HG03432 (cell line): ENCODE measurements around the gene DUSP5.
"Not testable (repeated sequence)": the region's sequence is repeated elsewhere in the genome, so short reads cannot be mapped to it uniquely, and the experiment has no call there.

Experiments used
- ATAC-seq: cut with Tn5 transposase; IDR thresholded peaks from one replicate; pipeline ENCODE4 v1.9.1; 2021; ENCODE audit warnings: mild to moderate bottlenecking, moderate library complexity; ENCODE audit not compliant: unreplicated experiment

The DUSP5 gene

DNA sequence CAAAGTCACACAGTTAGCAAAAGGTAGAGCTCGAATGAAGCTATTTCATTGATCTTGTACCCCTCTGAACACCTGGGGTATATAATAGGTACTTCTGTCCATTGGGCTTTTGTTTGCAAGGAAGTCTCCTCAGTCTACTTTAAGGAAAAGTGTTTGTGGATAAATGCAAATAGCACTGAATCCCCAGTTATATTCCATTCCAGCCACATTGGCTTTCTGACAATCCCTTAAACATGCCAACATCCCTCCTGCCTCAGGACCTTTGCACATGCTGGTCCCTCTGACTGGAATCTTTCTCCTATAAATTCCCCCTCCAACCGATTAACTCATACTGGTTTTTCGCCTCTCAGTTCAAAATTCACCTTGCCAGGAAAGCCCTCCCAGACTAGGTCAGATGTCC is 17.1 kb downstream of the DUSP5 start:
- no peak for ATAC-seq

DNA sequence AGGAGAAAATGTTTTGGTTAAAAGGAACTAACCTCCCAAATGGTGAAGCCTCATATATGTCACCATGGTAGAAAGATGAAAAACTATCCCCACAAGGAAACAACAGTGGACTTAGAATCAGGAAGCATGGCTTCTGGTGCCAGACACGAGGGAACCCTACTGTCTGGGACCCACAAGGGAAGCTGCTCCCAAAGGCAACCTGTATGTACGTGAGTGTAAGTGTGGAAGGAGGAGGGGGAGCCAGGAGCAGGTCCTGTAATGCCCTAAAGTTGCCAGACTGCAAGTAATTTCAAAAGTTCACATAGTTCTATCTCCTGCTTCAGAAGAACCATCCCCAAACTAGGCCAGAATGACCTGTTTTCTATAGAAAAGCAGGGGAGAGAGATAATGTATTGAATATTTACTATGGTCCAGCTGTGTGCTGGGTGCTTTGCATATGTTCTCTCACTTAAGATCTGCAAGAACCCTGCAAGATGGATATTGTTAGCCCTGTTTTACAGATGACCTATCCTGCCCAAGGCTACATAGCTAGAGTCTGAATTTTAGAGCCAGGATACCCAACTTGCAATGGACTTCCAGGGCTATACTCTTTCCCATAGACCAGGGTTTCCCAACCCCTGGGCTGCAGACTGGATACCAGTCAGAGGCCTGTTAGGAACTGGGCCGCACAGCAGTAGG is 19.2 kb downstream of the DUSP5 start:
- no peak for ATAC-seq

GRCh38 chr10:110522365-110522988 is 24.8 kb downstream of the DUSP5 start:
- ATAC-seq: no peak

GRCh38 chr10:110523736-110524135 is 26.0 kb downstream of the DUSP5 start:
- ATAC-seq: no peak

DNA sequence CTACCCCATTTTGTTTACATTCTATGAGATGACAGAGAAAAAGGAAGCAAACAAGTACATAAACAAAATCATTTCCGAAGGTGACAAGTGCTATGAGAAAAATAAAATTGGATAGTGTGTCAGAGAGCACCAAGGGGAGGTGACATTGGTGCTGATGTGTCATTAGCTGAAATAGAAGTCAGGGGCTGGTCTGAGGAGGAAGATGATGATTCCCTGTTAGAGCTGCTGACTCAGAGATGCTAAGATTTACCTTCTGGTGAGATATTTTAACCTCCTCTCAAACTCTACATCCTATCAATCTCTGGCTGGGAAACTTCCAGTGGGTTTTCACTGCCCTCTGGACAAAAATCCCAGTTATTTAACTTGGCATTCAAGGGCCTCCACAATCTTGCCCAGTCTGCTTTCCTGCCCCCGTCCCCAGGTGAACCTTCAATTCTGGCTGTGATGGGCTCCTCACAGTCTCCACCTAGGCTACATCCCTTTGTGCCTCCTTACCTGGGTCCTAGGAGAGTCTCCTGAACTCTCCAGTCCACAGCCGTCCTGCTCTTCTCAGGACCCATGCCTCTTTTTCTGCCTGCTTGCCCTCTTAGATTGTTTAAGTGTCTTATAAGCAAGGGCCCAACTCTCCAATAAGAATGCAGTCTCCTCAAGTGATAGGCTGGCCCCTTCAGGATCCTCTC is 26.6 kb downstream of the DUSP5 start:
- ATAC-seq: no peak

DNA sequence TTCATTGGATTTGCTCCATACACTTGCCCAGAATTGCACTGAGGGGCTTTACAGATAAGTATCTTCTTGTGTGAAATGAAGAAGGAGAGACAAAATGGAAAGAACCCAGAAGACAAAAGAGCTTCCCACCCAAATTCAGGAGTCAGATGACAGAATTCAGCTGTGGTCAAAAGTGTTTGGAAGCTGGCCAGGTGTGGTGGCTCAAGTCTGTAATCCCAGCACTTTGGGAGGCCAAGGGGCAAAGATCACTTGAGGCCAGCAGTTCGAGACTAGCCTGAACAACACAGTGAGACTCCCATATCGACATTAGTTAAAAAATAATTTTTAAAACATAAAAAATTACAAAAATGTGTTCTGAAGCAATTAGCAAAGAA is 27.1 kb downstream of the DUSP5 start:
- ATAC-seq: no peak

DNA sequence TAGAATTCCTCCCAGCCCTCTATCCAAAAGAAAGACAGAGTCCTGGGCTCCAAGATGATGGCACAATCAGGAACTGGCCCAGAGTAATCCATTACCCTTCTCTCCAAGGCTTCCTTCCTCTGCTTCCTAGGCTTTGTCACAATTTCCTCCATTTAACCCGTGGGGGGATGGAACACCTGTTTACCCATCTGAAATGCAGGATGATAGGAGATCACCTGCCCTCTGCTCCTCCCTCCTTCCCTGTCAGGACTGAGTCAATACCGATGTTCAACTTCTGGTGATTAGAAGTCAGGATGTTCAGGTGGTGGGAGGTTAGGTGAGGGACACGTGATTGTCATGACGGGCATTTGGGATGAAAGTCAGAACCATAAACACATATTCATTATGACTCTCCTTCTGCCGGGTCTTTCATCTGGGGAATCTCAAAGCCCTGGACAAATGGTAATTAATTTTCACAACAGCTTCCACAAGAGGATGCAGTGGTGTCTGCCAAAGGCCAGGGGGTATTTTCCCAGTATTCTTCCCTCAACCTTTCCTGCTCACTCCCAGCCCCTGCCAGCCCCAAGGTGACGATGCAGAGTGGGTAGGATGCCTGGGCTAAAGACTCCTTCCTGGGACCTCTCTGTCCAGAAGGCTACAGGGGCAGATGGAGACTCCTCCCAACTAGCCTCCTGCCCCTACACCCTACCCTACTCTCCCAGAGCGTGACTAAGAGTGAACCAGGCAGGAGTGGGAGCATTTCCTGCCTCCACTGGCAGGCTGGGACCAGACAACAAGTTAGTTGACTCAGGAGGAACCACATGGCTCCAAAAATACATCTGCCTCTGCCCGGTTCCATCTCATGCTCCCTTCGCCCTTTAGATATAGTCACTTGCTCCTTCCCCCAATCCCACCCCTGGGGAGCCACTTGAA is 27.9 kb downstream of the DUSP5 start:
- ATAC-seq: no peak

DNA sequence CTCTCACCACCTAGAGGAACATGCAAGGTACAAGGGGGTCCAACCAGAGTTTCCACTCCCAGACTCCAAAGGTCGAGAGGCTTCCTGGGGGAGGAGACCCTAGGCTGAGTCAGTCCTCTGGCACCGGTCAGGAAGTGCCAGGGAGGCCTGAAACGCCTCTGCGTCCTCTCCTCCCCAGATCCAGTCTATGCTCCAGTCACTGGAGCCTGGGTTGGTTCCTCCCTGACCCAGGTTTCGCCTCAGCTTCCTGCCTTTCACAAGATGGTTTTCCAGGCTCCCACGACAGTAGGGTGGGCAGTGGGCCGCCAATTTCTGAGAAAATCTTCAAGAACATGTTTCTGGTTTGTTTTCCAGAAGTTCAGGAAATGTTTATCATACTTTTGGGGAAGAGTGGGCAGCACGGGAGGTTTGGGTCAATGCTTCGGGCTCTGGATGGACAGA is 30.0 kb downstream of the DUSP5 start:
- no peak for ATAC-seq

DNA sequence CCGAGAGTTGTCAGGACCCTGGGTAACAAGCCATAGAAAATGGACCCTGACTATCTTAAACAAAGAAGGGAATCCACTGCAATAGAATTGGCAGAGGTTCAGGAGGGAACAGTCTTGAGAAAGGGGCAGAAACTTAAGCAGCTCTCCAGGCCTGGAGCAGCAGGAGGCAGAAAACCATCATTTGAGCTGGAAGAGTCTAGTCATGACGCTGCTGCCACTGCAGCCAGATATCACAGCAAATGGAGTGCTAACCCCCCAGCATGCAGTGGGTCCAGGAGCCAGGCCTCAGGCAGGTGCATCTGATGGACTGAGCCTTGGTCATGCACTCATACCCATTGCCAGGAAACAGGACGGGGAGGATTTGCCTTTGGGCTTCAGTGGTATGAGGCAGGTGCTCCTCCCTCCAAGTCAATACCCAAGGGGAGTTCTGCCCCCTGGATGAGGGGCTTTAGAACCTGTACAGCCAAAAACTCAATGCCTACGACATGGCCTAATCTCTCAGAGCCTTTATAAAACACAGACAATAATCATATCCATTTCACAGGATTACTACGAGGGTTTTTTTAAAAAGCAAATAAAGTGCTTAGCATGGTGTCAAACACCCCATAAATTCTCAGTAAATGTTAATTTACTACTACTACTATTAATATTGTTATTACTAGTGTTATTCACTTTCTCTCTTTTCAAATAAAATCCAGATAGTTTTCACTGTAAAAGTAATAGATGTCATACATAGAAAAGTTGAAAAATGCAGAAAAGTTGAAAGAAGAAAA is 30.7 kb downstream of the DUSP5 start:
- ATAC-seq: peak; percentile 2

DNA sequence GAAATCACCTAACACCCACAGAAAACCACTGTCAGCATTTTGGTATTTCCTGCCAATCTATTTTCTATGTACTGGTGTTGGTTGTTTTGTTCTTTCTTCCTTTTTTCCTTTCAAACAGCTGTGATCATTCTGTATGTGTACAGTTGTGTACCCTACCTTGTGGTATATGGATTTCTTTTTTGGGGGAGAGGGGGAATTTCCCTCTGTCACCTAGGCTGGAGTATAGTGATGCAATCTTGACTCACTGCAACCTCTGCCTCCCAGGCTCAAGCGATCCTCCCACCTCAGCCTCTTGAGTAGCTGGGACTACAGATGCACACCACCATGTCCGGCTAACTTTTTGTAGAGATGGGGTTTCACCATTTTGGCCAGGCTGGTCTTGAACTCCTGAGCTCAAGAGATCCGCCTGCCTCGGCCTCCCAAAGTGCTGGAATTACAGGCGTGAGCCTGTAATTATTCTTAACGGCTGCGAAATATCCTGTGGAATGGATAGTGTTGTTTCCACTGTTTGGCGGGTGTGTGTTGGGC is 31.4 kb downstream of the DUSP5 start:
- peak; percentile 84 for ATAC-seq

- ATAC-seq: no peak
These were observed 31.9 kb downstream of the DUSP5 start for GRCh38 chr10:110529596-110530011.

DNA sequence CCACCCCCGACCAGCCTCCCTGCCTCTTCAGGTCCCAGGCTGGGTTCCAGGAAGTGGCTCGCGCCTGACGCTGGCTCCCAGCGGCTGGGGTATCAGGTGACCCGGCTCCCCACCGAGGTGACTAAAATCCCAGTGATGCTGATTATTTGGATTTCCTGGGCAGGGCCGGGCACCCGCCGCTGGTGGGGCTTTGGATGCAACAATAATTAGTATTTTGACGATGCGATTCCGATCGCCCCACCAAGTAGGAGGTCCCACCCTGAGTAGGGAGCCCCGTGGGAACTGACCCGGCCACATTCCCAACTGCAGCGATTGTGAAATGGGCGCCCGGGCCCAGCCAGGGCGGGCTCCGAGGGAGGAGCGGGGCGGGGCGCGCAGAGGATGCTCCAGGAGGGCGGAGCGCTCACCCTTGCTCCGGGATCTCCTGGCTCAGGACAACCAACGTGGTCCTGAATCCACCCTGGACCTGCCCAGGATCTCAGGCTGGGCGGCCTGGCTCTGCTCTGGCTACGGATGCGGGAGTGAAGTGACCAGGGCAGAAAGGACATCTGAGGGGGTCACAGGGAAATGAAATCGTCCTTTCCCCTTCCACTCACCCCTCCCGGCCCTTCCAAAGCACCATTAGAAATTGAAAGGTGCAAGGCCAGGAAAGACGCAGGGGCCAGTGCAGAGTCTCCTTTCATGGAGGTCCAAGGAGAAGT is 32.6 kb downstream of the DUSP5 start:
- no peak for ATAC-seq

DNA sequence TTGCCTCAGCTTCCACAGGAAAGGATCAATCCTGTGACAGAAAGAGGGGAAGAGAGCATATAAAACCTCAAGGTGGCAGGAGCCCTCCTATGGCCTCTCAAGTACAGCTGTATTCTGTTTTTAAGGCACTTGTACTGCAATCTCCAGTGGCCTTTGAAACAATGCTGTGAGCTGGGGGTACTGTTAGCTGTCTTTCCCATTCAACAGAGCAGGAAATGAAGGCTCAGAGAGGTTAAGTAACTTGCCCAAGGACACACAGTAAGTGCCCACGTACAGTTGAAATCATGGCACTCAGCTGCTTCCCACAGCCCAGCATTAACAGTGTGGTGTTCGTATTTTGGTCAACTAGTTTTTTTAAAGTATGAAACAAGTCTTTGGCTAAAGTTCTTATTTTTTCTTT is 34.0 kb downstream of the DUSP5 start:
- no peak for ATAC-seq

GRCh38 chr10:110532628-110533027 is 34.9 kb downstream of the DUSP5 start:
- ATAC-seq: not testable (repeated sequence)

DNA sequence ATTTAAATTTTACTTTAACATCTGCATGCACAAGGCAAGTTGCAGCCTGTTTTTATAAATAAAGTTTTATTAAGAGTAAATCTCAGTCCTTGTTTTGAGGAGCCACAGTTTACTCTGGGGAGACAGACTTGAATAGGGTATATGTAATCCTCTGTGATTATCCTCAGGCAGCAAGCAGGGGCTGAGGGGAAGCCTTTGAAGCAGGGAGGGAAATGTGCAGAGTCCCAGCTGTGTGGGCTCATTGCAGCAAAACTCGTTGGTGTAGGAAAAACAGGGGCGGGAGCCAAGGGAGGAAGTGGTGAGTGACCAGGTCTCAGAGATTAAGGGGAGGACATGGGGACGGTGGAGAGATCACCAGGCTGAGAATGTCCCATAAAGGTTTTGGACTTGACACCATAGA is 35.4 kb downstream of the DUSP5 start:
- no peak for ATAC-seq

GRCh38 chr10:110534571-110534970 is 36.9 kb downstream of the DUSP5 start:
- no peak for ATAC-seq

DNA sequence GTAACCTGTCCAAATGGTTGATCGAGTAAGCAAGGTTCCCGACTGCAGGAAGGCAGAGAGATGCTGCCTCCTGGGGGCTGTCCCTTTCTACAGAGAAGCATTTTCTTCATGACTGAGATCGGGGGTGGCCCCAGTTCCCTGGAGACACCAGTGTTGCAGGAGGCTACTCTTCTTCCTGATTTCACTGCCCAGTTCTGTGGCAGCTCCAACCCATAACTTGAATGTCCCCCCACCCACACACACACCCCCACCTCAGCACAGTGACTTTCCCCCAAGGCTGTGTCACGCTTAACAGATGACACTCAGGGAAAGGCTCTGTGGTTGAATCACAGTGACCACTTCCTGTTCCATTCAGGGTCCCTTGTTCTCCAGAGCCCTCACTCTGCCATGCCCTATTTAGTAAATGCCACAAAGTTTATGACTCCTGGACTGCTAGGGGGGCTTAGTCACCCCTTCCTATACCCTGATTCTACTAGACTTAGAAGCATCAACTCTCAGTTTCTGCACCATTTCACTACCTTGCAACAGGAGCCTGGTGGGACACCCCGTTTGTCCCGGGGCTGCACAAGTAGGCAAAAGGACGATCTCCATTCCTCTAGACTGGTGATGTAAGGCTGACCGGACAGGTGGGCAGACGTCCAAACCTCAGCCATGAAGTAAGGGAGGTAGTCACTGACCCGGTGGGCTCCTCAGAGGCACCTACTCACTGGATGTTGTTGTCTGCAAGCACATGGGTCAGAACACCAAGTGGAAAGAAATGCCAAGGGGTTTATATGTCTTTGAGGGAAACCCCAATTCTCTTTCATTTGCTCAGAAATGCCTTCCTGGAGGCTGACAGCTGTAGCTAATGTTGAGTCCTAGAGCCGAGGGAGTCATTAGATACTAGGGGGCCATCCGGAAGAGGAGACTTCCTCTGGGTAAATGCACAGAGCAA is 38.5 kb downstream of the DUSP5 start:
- ATAC-seq: peak; percentile 91

GRCh38 chr10:110539091-110539490 is 41.4 kb downstream of the DUSP5 start:
- ATAC-seq: no peak
